ENCODE data around the gene ZBTB32.

ZBTB32 gene

DNA sequence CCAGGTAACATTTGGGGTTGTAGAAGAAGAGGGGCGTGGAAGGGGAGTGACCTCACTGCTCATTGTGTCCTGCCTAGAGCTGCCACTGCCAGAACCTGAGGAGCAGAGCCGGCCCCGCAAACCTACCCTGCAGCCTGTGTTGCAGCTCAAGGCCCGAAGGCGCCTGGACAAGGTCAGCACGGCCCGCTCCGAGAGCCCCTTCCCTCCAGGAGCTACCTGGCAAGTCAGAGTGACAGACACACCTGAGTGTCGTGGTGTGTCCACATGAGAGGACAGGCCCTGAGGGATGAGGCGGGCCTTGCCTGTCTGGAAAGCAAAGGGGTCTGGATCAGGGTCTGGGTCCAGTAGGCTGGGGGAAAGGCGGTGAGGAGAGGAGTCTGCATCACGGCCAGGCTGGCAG, 20.2 kb downstream of the ZBTB32 start:
- H3K36me3 ChIP-seq (ENCODE audit: insufficient read depth, low read depth, low read length) = peaks cover 88% of the 10 kb centered on the region
- H3K4me1 ChIP-seq (ENCODE audit: insufficient read depth, low read length) = no peaks in the 10 kb centered on the region
- H3K9me3 ChIP-seq (ENCODE audit: insufficient read depth, low read depth, low read length) = no peaks in the 10 kb centered on the region

DNA sequence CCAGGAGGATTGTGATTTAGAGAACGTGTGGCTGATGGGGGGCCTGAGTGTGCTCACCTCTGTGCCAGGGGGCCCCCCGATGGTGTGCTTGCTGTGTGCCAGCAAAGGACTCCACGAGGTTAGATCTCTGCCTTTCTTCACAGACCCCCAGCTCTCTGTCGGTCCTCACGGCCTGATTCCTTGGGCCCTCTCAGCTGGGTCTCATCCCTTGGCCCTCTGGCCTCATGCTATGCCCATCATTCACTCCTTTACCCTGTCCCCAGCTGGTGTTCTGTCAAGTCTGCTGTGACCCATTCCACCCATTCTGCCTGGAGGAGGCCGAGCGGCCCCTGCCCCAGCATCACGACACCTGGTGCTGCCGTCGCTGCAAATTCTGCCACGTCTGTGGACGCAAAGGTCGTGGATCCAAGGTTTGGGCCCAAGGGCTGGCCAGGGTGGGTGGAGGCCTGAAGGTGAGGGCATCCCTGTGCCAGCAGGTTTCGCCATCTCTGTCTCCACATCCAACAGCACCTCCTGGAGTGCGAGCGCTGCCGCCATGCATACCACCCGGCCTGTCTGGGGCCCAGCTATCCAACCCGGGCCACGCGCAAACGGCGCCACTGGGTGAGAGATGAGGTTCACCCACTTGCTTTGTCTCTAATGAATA, 21.0 kb downstream of the ZBTB32 start:
- Histone ChIP-seq H3K27me3 (ENCODE audit: insufficient read depth, low read length) (no peaks in the 10 kb centered on the region), H3K27ac (ENCODE audit: low read length) (no peak overlapping the region), H3K4me3 (ENCODE audit: low read length) (no peak overlapping the region), H3K9ac (ENCODE audit: low read depth, low read length) (no peak overlapping the region), H3K36me3 (ENCODE audit: insufficient read depth, low read depth, low read length) (peaks cover 89% of the 10 kb centered on the region), H3K9me3 (ENCODE audit: insufficient read depth, low read depth, low read length) (no peaks in the 10 kb centered on the region), H3K4me1 (ENCODE audit: insufficient read depth, low read length) (no peaks in the 10 kb centered on the region)

More for the DNA sequence above, 20.2 kb downstream of the ZBTB32 start:
- H3K27me3 ChIP-seq (ENCODE audit: insufficient read depth, low read length) = no peaks in the 10 kb centered on the region
- H3K9ac ChIP-seq (ENCODE audit: low read depth, low read length) = no peak overlapping the region
- no peak overlapping the region for H3K27ac ChIP-seq (ENCODE audit: low read length)
- H3K4me3 ChIP-seq (ENCODE audit: low read length) = no peak overlapping the region

DNA sequence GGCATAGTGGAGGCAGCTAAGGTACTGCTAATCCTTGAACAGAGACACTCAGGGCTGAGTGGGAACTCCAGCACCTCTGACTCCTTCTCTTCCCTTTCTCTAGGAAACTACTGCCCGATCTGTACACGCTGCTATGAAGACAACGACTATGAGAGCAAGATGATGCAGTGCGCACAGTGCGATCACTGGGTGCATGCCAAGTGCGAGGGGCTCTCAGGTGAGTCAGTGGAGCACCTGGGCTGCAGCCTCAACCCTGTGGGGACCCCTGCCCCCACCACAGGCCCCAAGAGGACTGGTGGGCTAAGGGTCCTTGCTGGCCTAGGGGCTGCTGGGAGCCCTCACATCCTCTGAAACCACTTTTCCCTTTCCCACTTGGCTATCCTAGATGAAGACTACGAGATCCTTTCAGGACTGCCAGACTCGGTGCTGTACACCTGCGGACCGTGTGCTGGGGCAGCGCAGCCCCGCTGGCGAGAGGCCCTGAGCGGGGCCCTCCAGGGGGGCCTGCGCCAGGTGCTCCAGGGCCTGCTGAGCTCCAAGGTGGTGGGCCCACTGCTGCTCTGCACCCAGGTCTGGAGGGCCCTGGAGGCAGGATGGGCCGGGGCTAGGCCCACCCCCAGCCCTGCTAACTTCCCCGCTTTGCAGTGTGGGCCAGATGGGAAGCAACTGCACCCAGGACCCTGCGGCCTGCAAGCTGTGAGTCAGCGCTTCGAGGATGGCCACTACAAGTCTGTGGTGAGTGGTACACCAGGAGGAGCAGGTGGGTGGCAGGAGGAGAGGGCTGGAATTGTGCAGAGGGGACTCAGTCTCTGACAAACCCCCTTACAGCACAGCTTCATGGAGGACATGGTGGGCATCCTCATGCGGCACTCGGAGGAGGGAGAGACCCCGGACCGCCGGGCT, 22.9 kb downstream of the ZBTB32 start:
- Histone ChIP-seq H3K27me3 (ENCODE audit: insufficient read depth, low read length) (no peaks in the 10 kb centered on the region), H3K36me3 (ENCODE audit: insufficient read depth, low read depth, low read length) (peaks cover 99% of the 10 kb centered on the region)

DNA sequence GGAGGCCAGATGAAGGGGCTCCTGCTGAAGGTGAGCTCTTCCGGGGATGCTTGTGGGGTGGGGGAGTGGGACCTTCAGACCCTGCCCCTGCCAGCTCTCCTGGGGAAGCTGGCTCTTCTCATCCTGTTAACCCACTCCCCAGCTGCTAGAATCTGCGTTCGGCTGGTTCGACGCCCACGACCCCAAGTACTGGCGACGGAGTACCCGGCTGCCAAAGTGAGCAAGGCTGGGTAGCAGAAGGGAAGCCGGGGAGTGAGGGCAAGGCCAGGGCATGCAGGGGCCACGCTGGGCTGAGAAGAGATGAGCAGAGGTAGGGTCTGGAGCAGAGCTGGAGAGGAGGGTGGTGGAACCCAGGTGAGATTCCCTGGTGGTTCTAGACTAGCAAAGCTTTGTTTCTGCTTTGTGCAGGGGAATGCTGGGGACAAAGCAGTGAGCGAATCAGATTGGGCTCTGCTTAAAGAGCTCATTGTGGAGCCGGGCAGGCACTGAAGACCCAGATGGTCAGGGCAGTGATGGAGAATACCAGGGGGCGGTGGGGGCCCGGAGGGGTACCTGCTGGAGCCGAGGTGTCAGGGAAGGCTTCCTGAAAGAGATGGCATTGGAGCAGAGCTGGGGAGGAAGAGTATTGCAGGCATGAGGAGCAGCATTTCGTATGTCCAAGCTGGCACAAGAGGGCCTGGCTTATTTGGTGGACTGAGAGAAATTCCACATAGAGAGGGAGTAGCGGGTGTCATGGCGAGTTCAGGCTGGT, 23.8 kb downstream of the ZBTB32 start:
- H3K36me3 ChIP-seq (ENCODE audit: insufficient read depth, low read depth, low read length) = peaks cover 91% of the 10 kb centered on the region
- no peak overlapping the region for H3K9ac ChIP-seq (ENCODE audit: low read depth, low read length)
- H3K4me3 ChIP-seq (ENCODE audit: low read length) = no peak overlapping the region
- no peaks in the 10 kb centered on the region for H3K4me1 ChIP-seq (ENCODE audit: insufficient read depth, low read length)
- H3K9me3 ChIP-seq (ENCODE audit: insufficient read depth, low read depth, low read length) = no peaks in the 10 kb centered on the region
- no peaks in the 10 kb centered on the region for H3K27me3 ChIP-seq (ENCODE audit: insufficient read depth, low read length)
- no peak overlapping the region for H3K27ac ChIP-seq (ENCODE audit: low read length)

More for the DNA sequence above, 22.9 kb downstream of the ZBTB32 start:
- Histone ChIP-seq H3K4me3 (ENCODE audit: low read length) (no peak overlapping the region), H3K27ac (ENCODE audit: low read length) (no peak overlapping the region), H3K9ac (ENCODE audit: low read depth, low read length) (no peak overlapping the region), H3K9me3 (ENCODE audit: insufficient read depth, low read depth, low read length) (no peaks in the 10 kb centered on the region), H3K4me1 (ENCODE audit: insufficient read depth, low read length) (no peaks in the 10 kb centered on the region)

DNA sequence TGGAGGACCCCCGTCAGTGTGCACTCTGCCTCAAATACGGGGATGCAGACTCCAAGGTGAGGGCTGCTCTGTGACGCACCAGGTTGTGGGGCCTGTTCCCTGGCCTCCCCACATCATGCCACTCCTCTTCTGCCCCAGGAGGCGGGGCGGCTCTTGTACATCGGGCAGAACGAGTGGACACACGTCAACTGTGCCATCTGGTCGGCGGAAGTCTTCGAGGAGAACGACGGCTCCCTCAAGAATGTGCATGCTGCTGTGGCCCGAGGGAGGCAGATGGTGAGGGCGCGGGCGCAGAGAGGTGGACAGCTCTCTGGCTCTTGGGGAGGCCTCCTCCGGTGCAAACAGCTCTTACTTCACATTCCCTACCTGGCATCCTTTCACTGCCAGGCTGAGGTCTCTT, 24.7 kb downstream of the ZBTB32 start:
- Histone ChIP-seq H3K9me3 (ENCODE audit: insufficient read depth, low read depth, low read length) (no peaks in the 10 kb centered on the region), H3K36me3 (ENCODE audit: insufficient read depth, low read depth, low read length) (peaks cover 89% of the 10 kb centered on the region), H3K27me3 (ENCODE audit: insufficient read depth, low read length) (no peaks in the 10 kb centered on the region), H3K4me1 (ENCODE audit: insufficient read depth, low read length) (no peaks in the 10 kb centered on the region), H3K4me3 (ENCODE audit: low read length) (no peak overlapping the region), H3K27ac (ENCODE audit: low read length) (no peak overlapping the region), H3K9ac (ENCODE audit: low read depth, low read length) (no peak overlapping the region)

DNA sequence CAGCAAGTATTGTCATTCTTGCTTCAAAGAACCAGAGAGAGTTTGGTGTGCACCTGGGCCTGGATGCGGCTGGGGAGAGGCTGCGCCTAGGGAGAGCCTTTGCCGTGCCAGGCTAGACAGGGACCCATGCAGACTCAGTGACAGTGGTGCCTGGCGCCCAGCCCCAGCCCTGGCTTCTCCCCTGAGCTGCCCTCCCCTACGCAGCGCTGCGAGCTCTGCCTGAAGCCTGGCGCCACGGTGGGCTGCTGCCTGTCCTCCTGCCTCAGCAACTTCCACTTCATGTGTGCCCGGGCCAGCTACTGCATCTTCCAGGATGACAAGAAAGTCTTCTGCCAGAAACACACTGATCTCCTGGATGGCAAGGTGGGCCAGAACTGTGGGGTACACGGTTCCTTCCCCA, 25.4 kb downstream of the ZBTB32 start:
- Histone ChIP-seq H3K27me3 (ENCODE audit: insufficient read depth, low read length) (no peaks in the 10 kb centered on the region), H3K4me3 (ENCODE audit: low read length) (no peak overlapping the region), H3K4me1 (ENCODE audit: insufficient read depth, low read length) (no peaks in the 10 kb centered on the region), H3K36me3 (ENCODE audit: insufficient read depth, low read depth, low read length) (peaks cover 89% of the 10 kb centered on the region), H3K27ac (ENCODE audit: low read length) (no peak overlapping the region), H3K9me3 (ENCODE audit: insufficient read depth, low read depth, low read length) (no peaks in the 10 kb centered on the region), H3K9ac (ENCODE audit: low read depth, low read length) (no peak overlapping the region)

DNA sequence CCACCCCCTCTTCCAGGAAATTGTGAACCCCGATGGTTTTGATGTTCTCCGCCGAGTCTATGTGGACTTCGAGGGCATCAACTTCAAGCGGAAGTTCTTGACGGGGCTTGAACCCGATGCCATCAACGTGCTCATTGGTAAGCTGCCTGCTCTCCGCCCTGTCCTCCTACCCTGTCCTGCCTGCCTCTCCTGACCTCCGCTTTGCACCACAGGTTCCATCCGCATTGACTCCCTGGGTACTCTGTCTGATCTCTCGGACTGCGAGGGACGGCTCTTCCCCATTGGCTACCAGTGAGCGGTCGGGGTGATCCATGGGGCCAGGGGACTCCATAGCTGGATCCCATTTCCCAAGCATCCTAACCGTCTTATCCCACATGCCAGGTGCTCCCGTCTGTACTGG, 26.0 kb downstream of the ZBTB32 start:
- H3K9ac ChIP-seq (ENCODE audit: low read depth, low read length) = no peak overlapping the region
- no peaks in the 10 kb centered on the region for H3K9me3 ChIP-seq (ENCODE audit: insufficient read depth, low read depth, low read length)
- H3K27me3 ChIP-seq (ENCODE audit: insufficient read depth, low read length) = no peaks in the 10 kb centered on the region
- H3K27ac ChIP-seq (ENCODE audit: low read length) = no peak overlapping the region
- H3K36me3 ChIP-seq (ENCODE audit: insufficient read depth, low read depth, low read length) = peaks cover 87% of the 10 kb centered on the region
- H3K4me1 ChIP-seq (ENCODE audit: insufficient read depth, low read length) = no peaks in the 10 kb centered on the region
- no peak overlapping the region for H3K4me3 ChIP-seq (ENCODE audit: low read length)

DNA sequence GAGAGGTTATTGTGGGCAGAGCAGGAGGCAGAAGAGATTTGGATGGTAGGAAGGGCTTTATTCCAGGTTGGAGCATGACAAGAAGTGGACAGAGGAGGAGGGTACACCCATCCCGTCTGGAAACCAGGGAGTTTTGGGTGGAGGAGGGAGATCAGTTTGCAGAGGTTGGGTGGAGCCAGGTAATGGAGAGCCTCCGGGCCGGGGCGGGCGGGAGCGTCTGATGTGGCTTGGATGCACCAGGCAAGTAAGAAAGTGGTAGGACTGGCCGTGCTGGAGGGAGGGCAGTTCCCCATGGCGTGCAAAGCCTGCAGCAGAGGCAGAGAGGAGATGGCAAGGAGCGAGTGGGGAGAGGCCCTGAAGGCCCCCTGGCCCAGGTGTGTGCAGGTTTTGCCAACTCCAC, 27.0 kb downstream of the ZBTB32 start:
- Histone ChIP-seq H3K27me3 (ENCODE audit: insufficient read depth, low read length) (no peaks in the 10 kb centered on the region), H3K36me3 (ENCODE audit: insufficient read depth, low read depth, low read length) (peaks cover 85% of the 10 kb centered on the region), H3K9ac (ENCODE audit: low read depth, low read length) (no peak overlapping the region), H3K9me3 (ENCODE audit: insufficient read depth, low read depth, low read length) (no peaks in the 10 kb centered on the region), H3K4me3 (ENCODE audit: low read length) (no peak overlapping the region), H3K27ac (ENCODE audit: low read length) (no peak overlapping the region), H3K4me1 (ENCODE audit: insufficient read depth, low read length) (no peaks in the 10 kb centered on the region)

DNA sequence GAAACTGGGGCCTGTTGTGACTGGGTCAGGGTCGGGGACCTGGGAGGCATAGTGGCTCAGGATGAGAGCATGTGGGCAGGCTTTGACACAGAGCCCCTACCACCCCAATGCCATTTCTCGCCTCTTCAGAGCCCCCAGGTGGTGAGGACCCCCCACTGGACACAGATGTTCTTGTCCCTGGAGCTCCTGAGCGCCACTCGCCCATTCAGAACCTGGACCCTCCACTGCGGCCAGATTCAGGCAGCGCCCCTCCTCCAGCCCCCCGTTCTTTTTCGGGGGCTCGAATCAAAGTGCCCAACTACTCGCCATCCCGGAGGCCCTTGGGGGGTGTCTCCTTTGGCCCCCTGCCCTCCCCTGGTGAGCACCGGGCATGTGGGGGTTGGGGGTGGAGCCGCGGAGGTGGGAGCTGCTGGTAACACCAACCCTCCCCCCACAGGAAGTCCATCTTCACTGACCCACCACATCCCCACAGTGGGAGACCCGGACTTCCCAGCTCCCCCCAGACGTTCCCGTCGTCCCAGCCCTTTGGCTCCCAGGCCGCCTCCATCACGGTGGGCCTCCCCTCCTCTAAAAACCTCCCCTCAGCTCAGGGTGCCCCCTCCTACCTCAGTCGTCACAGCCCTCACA, 27.5 kb downstream of the ZBTB32 start:
- Histone ChIP-seq H3K27ac (ENCODE audit: low read length) (no peak overlapping the region), H3K4me1 (ENCODE audit: insufficient read depth, low read length) (no peaks in the 10 kb centered on the region), H3K27me3 (ENCODE audit: insufficient read depth, low read length) (no peaks in the 10 kb centered on the region), H3K9me3 (ENCODE audit: insufficient read depth, low read depth, low read length) (no peaks in the 10 kb centered on the region), H3K9ac (ENCODE audit: low read depth, low read length) (no peak overlapping the region), H3K36me3 (ENCODE audit: insufficient read depth, low read depth, low read length) (peaks cover 87% of the 10 kb centered on the region), H3K4me3 (ENCODE audit: low read length) (no peak overlapping the region)

DNA sequence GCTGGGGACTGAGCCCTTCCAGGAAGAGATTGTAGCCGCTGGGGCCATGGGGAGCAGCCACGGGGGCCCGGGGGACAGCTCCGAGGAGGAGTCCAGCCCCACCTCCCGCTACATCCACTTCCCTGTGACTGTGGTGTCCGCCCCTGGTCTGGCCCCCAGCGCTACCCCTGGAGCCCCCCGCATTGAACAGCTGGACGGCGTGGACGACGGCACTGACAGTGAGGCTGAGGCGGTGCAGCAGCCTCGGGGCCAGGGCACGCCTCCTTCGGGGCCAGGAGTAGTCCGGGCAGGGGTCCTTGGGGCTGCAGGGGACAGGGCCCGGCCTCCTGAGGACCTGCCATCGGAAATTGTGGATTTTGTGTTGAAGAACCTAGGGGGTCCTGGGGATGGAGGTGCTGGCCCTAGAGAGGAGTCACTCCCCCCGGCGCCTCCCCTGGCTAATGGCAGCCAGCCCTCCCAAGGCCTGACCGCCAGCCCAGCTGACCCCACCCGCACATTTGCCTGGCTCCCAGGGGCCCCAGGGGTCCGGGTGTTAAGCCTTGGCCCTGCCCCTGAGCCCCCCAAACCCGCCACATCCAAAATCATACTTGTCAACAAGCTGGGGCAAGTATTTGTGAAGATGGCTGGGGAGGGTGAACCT, 28.3 kb downstream of the ZBTB32 start:
- Histone ChIP-seq H3K27me3 (ENCODE audit: insufficient read depth, low read length) (no peaks in the 10 kb centered on the region), H3K27ac (ENCODE audit: low read length) (no peak overlapping the region), H3K4me1 (ENCODE audit: insufficient read depth, low read length) (no peaks in the 10 kb centered on the region), H3K36me3 (ENCODE audit: insufficient read depth, low read depth, low read length) (peaks cover 86% of the 10 kb centered on the region), H3K9me3 (ENCODE audit: insufficient read depth, low read depth, low read length) (no peaks in the 10 kb centered on the region), H3K9ac (ENCODE audit: low read depth, low read length) (no peak overlapping the region), H3K4me3 (ENCODE audit: low read length) (no peak overlapping the region)

Measured in iPS-20b (cell line).